Uterus (tissue), 4 donors: ENCODE data around the gene NUDT3. TPM values are rescaled to one million over a fixed set of nuclear protein-coding genes. Genes with fewer than 3 reads are reported as not detected.

Experiments
- DNase-seq, 2 donors: peaks; one replicate each; pipeline ENCODE4 v3.0.0-alpha.2; 2019 to 2020
- H3K27ac ChIP-seq, 2 donors: fragments of 200-600 bp; sonication (generic); 1 replicate in 1 of 2; 2 replicates in 1 of 2; pipeline ENCODE4 v1.5.1; 2016 to 2018
- H3K27me3 ChIP-seq, 2 donors: fragments of 200-600 bp; sonication (generic); one replicate each; pipeline ENCODE4 v1.5.1; 2018 to 2019; ENCODE audit warnings: control low read depth in 1 of 2
- H3K36me3 ChIP-seq, 2 donors: fragments of 200-600 bp; sonication (generic); one replicate each; pipeline ENCODE4 v1.5.1; 2019; ENCODE audit warnings: control low read depth in 1 of 2
- H3K4me1 ChIP-seq, 2 donors: fragments of 200-600 bp; sonication (generic); one replicate each; pipeline ENCODE4 v1.5.1; 2018 to 2019; ENCODE audit warnings: control low read depth in 1 of 2
- H3K4me3 ChIP-seq, 2 donors: fragments of 200-600 bp; sonication (generic); 1 replicate in 1 of 2; 2 replicates in 1 of 2; pipeline ENCODE4 v1.5.1; 2018 to 2019; ENCODE audit warnings: mild to moderate bottlenecking in 1 of 2
- H3K9me3 ChIP-seq, 2 donors: fragments of 200-600 bp; sonication (generic); one replicate each; pipeline ENCODE4 v1.5.1; 2019; ENCODE audit warnings: control low read depth in 1 of 2
- CTCF ChIP-seq, 4 experiments: fragments of 200-600 bp in 2 of 4; fragments of 450-650 bp in 2 of 4; sonication (generic) in 2 of 4; IDR thresholded peaks; one replicate each; pipeline ENCODE4 v1.5.1; 2016 to 2019; ENCODE audit warnings: antibody characterized with exemption in 4 of 4, mild to moderate bottlenecking in 2 of 4, moderate library complexity in 1 of 4
- POLR2A ChIP-seq, 2 donors: fragments of 450-650 bp; IDR thresholded peaks; one replicate each; pipeline ENCODE4 v1.6.1; 2016; ENCODE audit warnings: antibody characterized with exemption in 2 of 2, mild to moderate bottlenecking in 1 of 2, moderate library complexity in 1 of 2
- intact Hi-C: fragments of 100-400 bp; cut with DNase I; formaldehyde crosslinking; loops from one replicate; pipeline ENCODE4 v1.15.1; 2023; ENCODE audit warnings: low total_unique reads
- microRNA-seq: library from miRNA; unstranded; fragments of <30 nt; microRNA quantifications from one replicate; pipeline ENCODE4, GENCODE V29; 2016; ENCODE audit warnings: borderline microRNAs expressed, borderline replicate concordance
- small RNA-seq: library from RNA; depleted of rRNA; stranded (forward); fragments of <200 nt; gene quantifications from one replicate; pipeline ENCODE3, GENCODE V24; 2016
- total RNA-seq, 4 donors: library from RNA; depleted of rRNA in 3 of 4; stranded (reverse); fragments of >200 nt in 3 of 4; gene quantifications; one replicate each; pipeline versions ENCODE4 v1.1.0 to v1.2.4, GENCODE V29; 2014 to 2023
- donor health status: DM: yes; HTN: yes; CAD: no.

Gene NUDT3
- total RNA-seq, 4 donors from 2014 or later, result 15.6 to 58.8 (median 38.2) TPM

GRCh38 chr6:34231566-34232336 is 160.7 kb downstream of the NUDT3 start:
- H3K27ac ChIP-seq, result no peak overlapping the region
- intact Hi-C loops, result no loop called here

GRCh38 chr6:34230653-34231371 is 161.7 kb downstream of the NUDT3 start:
- no peak for DNase-seq
- Histone ChIP-seq H3K4me3 (no peak overlapping the region), H3K36me3 (no peaks in the 10 kb centered on the region), H3K27ac (no peak overlapping the region), H3K9me3 (no peaks in the 10 kb centered on the region), H3K27me3 (no peaks in the 10 kb centered on the region), H3K4me1 (no peaks in the 10 kb centered on the region)
- intact Hi-C loops, result no loop called here
- no peak for TF ChIP-seq CTCF (IDR thresholded peaks at IDR 0.05)
- TF ChIP-seq POLR2A (IDR thresholded peaks at IDR 0.05), result no peak

More at GRCh38 chr6:34231566-34232336, 160.7 kb downstream of the NUDT3 start:
- Histone ChIP-seq H3K36me3 (no peaks in the 10 kb centered on the region), H3K27me3 (no peaks in the 10 kb centered on the region), H3K4me1 (no peaks in the 10 kb centered on the region), H3K4me3 (no peak overlapping the region), H3K9me3 (no peaks in the 10 kb centered on the region)
- no peak for TF ChIP-seq CTCF (IDR thresholded peaks at IDR 0.05)
- no peak for TF ChIP-seq POLR2A (IDR thresholded peaks at IDR 0.05)
- DNase-seq, result no peak

- TF ChIP-seq POLR2A (IDR thresholded peaks at IDR 0.05) (no peak), CTCF (IDR thresholded peaks at IDR 0.05) (no peak)
- Histone ChIP-seq H3K27ac (no peak overlapping the region), H3K36me3 (no peaks in the 10 kb centered on the region), H3K9me3 (no peaks in the 10 kb centered on the region), H3K27me3 (no peaks in the 10 kb centered on the region), H3K4me3 (no peak overlapping the region), H3K4me1 (no peaks in the 10 kb centered on the region)
- DNase-seq, result no peak
- intact Hi-C loops, result no loop called here
Observed at GRCh38 chr6:34229877-34230276, 162.6 kb downstream of the NUDT3 start.

Small RNA genes within 50 kb of the gene (microRNA-seq; reads per million reads assigned to microRNA genes)
- gene MIR6835, result not detected

Small RNA genes within 50 kb of the gene (small RNA-seq; reads per million reads assigned to genes)
- gene MIR6835, result not detected

Other genes starting within 250 kb of the NUDT3 start
- gene GRM4, start 246.6 kb downstream of the NUDT3 start, total RNA-seq, result 1 to 10 TPM in 1 of 4 donors, under 1 TPM in 1, not detected in 2; 0.35 to 2.2 TPM
- gene HMGA1, start 155.8 kb downstream of the NUDT3 start, total RNA-seq, result 10 to 100 TPM in 2 of 4 donors, 1 to 10 TPM in 1, under 1 TPM in 1; 0.51 to 24.4 (median 13.5) TPM
- gene SMIM29, start 143.7 kb downstream of the NUDT3 start, total RNA-seq, result 10 to 100 TPM in 3 of 4 donors, 1 to 10 TPM in 1; 5.2 to 44.3 (median 20.0) TPM
- gene RPS10, start 33.4 kb upstream of the NUDT3 start, total RNA-seq, result 1,000 to 10,000 TPM; 1,812 to 9,385 (median 3,859) TPM
- gene PACSIN1, start 73.4 kb upstream of the NUDT3 start, total RNA-seq, result under 1 TPM in 1 of 4 donors, not detected in 3; 0.28 TPM
- 1 to 10 TPM in 1 of 4 donors, under 1 TPM in 1, not detected in 2; 0.52 to 1.5 TPM for gene SPDEF, start 163.7 kb upstream of the NUDT3 start, total RNA-seq